Measurements from ENCODE around the gene ARF3. TPM values are rescaled to one million over a fixed set of nuclear protein-coding genes. Genes with fewer than 3 reads are reported as not detected.
A peak's percentile ranks its signal among the peaks of the same experiment; 100 is the strongest.

The ARF3 gene
- polyA plus RNA-seq, 1 donor (not counting 4 experiments of a cell fraction or from before 2014, with no cell fraction given): 236 TPM

DNA sequence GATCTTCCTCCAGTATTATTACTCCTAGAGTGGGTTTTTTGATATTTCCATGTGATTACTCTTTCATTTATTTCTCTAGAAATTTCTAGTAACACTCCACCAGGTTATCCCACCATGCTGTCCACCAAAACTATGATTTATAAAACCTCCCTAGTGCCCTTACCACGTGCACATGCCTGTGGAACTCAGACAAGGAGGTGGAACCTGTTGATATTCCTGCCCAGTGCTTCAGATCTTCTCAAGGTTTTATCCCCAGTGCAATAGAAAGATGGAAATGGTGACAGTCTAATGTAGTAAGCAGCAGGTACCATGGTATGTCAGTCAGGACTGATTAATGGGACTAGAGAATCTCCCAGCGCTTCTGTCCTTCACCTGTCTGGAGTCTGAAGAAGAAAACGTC, 3.5 kb upstream of the ARF3 start:
- no peaks in the 10 kb centered on the region for H3K9me3 ChIP-seq (ENCODE audit: control insufficient read depth, low read depth, low read length)
- H3K27me3 ChIP-seq (ENCODE audit: control insufficient read depth, extremely low read depth, insufficient read depth, low read length): no peaks in the 10 kb centered on the region
- H3K36me3 ChIP-seq (ENCODE audit: control insufficient read depth in 2 of 2, extremely low read depth in 1 of 2, insufficient read depth in 2 of 2, low read length in 2 of 2): peaks cover 0 to under 1% of the 10 kb centered on the region in 2 experiments
- H3K9me1 ChIP-seq (ENCODE audit: control insufficient read depth, extremely low read depth, insufficient read depth, low read length): no peaks in the 10 kb centered on the region
- H4K20me1 ChIP-seq (ENCODE audit: control insufficient read depth, extremely low read depth, insufficient read depth, low read length): peaks cover 4% of the 10 kb centered on the region
- dilution Hi-C loops (cut with MboI; ENCODE audit: extremely low pct_ligation_motif_present, low sequenced_read_pairs): no loop called here
- DNase-seq (ENCODE audit: low read depth, low spot score) (no peak), FAIRE-seq (no peak)
- no peak overlapping the region for H2AFZ ChIP-seq (ENCODE audit: control insufficient read depth, low read length)
- no peak overlapping the region for H3K27ac ChIP-seq (ENCODE audit: control insufficient read depth, insufficient read depth, low read length)
- H3K9ac ChIP-seq (ENCODE audit: control insufficient read depth, extremely low read depth, insufficient read depth, low read length): no peak overlapping the region
- peaks cover 13% of the 10 kb centered on the region for H3K79me2 ChIP-seq (ENCODE audit: control insufficient read depth, insufficient read depth, low read length)
- no peak overlapping the region for H3K4me2 ChIP-seq (ENCODE audit: control insufficient read depth, extremely low read depth, insufficient read depth, low read depth, low read length)
- no peak overlapping the region for H3K4me3 ChIP-seq (ENCODE audit: control insufficient read depth in 2 of 3, extremely low read depth in 1 of 3, insufficient read depth in 2 of 3, low read depth in 1 of 3, low read length in 3 of 3)
- no peak for TF ChIP-seq EZH2 (IDR thresholded peaks at IDR 0.05; ENCODE audit: low read length)
- TF ChIP-seq, protein P1, sequence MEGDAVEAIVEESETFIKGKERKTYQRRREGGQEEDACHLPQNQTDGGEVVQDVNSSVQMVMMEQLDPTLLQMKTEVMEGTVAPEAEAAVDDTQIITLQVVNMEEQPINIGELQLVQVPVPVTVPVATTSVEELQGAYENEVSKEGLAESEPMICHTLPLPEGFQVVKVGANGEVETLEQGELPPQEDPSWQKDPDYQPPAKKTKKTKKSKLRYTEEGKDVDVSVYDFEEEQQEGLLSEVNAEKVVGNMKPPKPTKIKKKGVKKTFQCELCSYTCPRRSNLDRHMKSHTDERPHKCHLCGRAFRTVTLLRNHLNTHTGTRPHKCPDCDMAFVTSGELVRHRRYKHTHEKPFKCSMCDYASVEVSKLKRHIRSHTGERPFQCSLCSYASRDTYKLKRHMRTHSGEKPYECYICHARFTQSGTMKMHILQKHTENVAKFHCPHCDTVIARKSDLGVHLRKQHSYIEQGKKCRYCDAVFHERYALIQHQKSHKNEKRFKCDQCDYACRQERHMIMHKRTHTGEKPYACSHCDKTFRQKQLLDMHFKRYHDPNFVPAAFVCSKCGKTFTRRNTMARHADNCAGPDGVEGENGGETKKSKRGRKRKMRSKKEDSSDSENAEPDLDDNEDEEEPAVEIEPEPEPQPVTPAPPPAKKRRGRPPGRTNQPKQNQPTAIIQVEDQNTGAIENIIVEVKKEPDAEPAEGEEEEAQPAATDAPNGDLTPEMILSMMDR (optimal IDR thresholded peaks at IDR 0.05 in 1 of 3, IDR thresholded peaks at IDR 0.05 in 1 of 3, conservative IDR thresholded peaks at IDR 0.05 in 1 of 3; ENCODE audit: extremely low read depth in 1 of 3, insufficient read depth in 2 of 3, low read length in 3 of 3): no peak
- H3K4me1 ChIP-seq (ENCODE audit: control insufficient read depth, extremely low read depth, insufficient read depth, low read length): peaks cover 7% of the 10 kb centered on the region

DNA sequence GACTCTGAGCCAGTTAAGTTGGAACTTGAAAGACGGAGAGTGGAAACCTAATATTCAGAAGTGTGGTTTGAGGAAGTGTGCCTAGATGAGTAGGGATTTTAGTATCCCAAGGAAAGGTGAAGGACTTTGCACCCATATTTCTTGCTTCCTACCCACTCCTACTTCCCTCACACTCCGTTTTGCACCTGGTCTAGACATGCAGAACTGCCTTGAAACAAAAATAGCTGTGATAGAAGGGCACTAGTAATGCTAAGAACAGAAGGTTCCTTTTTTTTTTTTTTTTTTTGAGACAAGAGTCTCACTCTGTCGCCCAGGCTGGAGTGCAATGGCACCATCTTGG, 732 bp upstream of the ARF3 start:
- peak overlapping the region; percentile 94 for H2AFZ ChIP-seq (ENCODE audit: control insufficient read depth, low read length)
- no peak for DNase-seq (ENCODE audit: low read depth, low spot score)
- peak overlapping the region; percentile 11 for H3K27ac ChIP-seq (ENCODE audit: control insufficient read depth, insufficient read depth, low read length)
- no peaks in the 10 kb centered on the region for H3K9me1 ChIP-seq (ENCODE audit: control insufficient read depth, extremely low read depth, insufficient read depth, low read length)
- no peaks in the 10 kb centered on the region for H3K9me3 ChIP-seq (ENCODE audit: control insufficient read depth, low read depth, low read length)
- H3K79me2 ChIP-seq (ENCODE audit: control insufficient read depth, insufficient read depth, low read length): peaks cover 41% of the 10 kb centered on the region
- TF ChIP-seq EZH2 (IDR thresholded peaks at IDR 0.05; ENCODE audit: low read length): no peak
- TF ChIP-seq, protein P1 (optimal IDR thresholded peaks at IDR 0.05 in 1 of 3, IDR thresholded peaks at IDR 0.05 in 1 of 3, conservative IDR thresholded peaks at IDR 0.05 in 1 of 3; ENCODE audit: extremely low read depth in 1 of 3, insufficient read depth in 2 of 3, low read length in 3 of 3): no peak
- dilution Hi-C loops (cut with MboI; ENCODE audit: extremely low pct_ligation_motif_present, low sequenced_read_pairs): no loop called here
- FAIRE-seq: no peak
- H4K20me1 ChIP-seq (ENCODE audit: control insufficient read depth, extremely low read depth, insufficient read depth, low read length): peaks cover 9% of the 10 kb centered on the region
- H3K9ac ChIP-seq (ENCODE audit: control insufficient read depth, extremely low read depth, insufficient read depth, low read length): peak overlapping the region; percentile 87
- peaks cover 8 to 21% of the 10 kb centered on the region in 2 experiments for H3K36me3 ChIP-seq (ENCODE audit: control insufficient read depth in 2 of 2, extremely low read depth in 1 of 2, insufficient read depth in 2 of 2, low read length in 2 of 2)
- H3K27me3 ChIP-seq (ENCODE audit: control insufficient read depth, extremely low read depth, insufficient read depth, low read length): no peaks in the 10 kb centered on the region
- peak overlapping the region; percentile 82 to 95 (median 87) for H3K4me3 ChIP-seq (ENCODE audit: control insufficient read depth in 2 of 3, extremely low read depth in 1 of 3, insufficient read depth in 2 of 3, low read depth in 1 of 3, low read length in 3 of 3)
- H3K4me1 ChIP-seq (ENCODE audit: control insufficient read depth, extremely low read depth, insufficient read depth, low read length): peaks cover 12% of the 10 kb centered on the region
- peak overlapping the region; percentile 88 for H3K4me2 ChIP-seq (ENCODE audit: control insufficient read depth, extremely low read depth, insufficient read depth, low read depth, low read length)
